Hepatocyte (in vitro differentiated cells): ENCODE results near the gene ALOXE3. TPM values are rescaled to one million over a fixed set of nuclear protein-coding genes. Genes with fewer than 3 reads are reported as not detected.

ENCODE experiments used
- DNase-seq: peaks from one replicate; pipeline ENCODE4 v3.0.0-alpha.2; 2016; ENCODE audit warnings: low spot score
- H2AFZ ChIP-seq: fragments of 200-600 bp; sonication (generic); 2 replicates; pipeline ENCODE4 v1.6.0; 2016; ENCODE audit warnings: antibody characterized with exemption, mild to moderate bottlenecking
- H3K27ac ChIP-seq: fragments of 200-600 bp; sonication (generic); 2 replicates; pipeline ENCODE4 v1.5.1; 2016; ENCODE audit warnings: mild to moderate bottlenecking
- H3K27me3 ChIP-seq: fragments of 200-600 bp; sonication (generic); 2 replicates; pipeline ENCODE4 v1.6.1; 2016
- H3K36me3 ChIP-seq: fragments of 200-600 bp; sonication (generic); replicated peaks from 2 replicates; pipeline ENCODE4 v1.5.1; 2016; ENCODE audit warnings: low read depth; ENCODE audit not compliant: insufficient read depth
- H3K4me1 ChIP-seq: fragments of 200-600 bp; sonication (generic); 2 replicates; pipeline ENCODE4 v1.5.1; 2016; ENCODE audit warnings: mild to moderate bottlenecking, moderate library complexity; ENCODE audit not compliant: insufficient read depth
- H3K4me2 ChIP-seq: fragments of 200-600 bp; sonication (generic); 2 replicates; pipeline ENCODE4 v1.6.0; 2016
- H3K4me3 ChIP-seq: fragments of 200-600 bp; sonication (generic); 2 replicates; pipeline ENCODE4 v1.5.1; 2016; ENCODE audit warnings: mild to moderate bottlenecking
- H3K79me2 ChIP-seq: fragments of 200-600 bp; sonication (generic); 2 replicates; pipeline ENCODE4 v1.6.0; 2017; ENCODE audit warnings: mild to moderate bottlenecking
- H3K9me2 ChIP-seq: fragments of 200-600 bp; sonication (generic); replicated peaks from 2 replicates; pipeline ENCODE4 v1.6.0; 2017; ENCODE audit warnings: mild to moderate bottlenecking; ENCODE audit not compliant: insufficient read depth
- H3K9me3 ChIP-seq: fragments of 200-600 bp; sonication (generic); 2 replicates; pipeline ENCODE4 v1.5.1; 2016; ENCODE audit warnings: low read depth, mild to moderate bottlenecking
- H4K20me1 ChIP-seq: fragments of 200-600 bp; sonication (generic); 2 replicates; pipeline ENCODE4 v1.6.0; 2016; ENCODE audit warnings: mild to moderate bottlenecking; ENCODE audit not compliant: insufficient read depth, poor library complexity, severe bottlenecking
- EZH2 ChIP-seq: fragments of 200-600 bp; sonication (generic); IDR thresholded peaks from 2 replicates; pipeline ENCODE4 v1.6.1; 2016; ENCODE audit warnings: antibody characterized with exemption, mild to moderate bottlenecking, borderline replicate concordance
- EZH2phosphoT487 ChIP-seq: fragments of 200-600 bp; sonication (generic); IDR thresholded peaks from one replicate; pipeline ENCODE4 v1.6.1; 2018; ENCODE audit warnings: antibody characterized with exemption, mild to moderate bottlenecking, low read depth, moderate library complexity; ENCODE audit not compliant: unreplicated experiment, severe bottlenecking
- WGBS: methylation state at CpG from one replicate; pipeline ENCODE4 v1.1.6; 2016; ENCODE audit warnings: low lambda C conversion rate; ENCODE audit errors: missing lambda C conversion rate; 5-methylcytosine and 5-hydroxymethylcytosine counted together
- polyA plus RNA-seq: library from polyadenylated mRNA; unstranded; fragments of >200 nt; fragmentation: Nextera tagmentation; extraction: Ambion mirVana; gene quantifications from 2 replicates; pipeline ENCODE4 v1.2.1, GENCODE V29; 2016
- total RNA-seq: library from RNA; depleted of rRNA; stranded (reverse); fragments of >200 nt; gene quantifications from 2 replicates; pipeline ENCODE4 v1.2.3, GENCODE V29; 2014
- TF ChIP-seq, protein P1 (sequence below): fragments of 200-600 bp; sonication (generic); IDR thresholded peaks from 2 replicates; pipeline ENCODE4 v1.5.1; 2016; ENCODE audit warnings: antibody characterized with exemption, mild to moderate bottlenecking; ENCODE audit not compliant: poor library complexity

The ALOXE3 gene
- total and polyA plus RNA-seq, 2 experiments from 2014 or later, result 0.77 to 1.5 TPM

DNA sequence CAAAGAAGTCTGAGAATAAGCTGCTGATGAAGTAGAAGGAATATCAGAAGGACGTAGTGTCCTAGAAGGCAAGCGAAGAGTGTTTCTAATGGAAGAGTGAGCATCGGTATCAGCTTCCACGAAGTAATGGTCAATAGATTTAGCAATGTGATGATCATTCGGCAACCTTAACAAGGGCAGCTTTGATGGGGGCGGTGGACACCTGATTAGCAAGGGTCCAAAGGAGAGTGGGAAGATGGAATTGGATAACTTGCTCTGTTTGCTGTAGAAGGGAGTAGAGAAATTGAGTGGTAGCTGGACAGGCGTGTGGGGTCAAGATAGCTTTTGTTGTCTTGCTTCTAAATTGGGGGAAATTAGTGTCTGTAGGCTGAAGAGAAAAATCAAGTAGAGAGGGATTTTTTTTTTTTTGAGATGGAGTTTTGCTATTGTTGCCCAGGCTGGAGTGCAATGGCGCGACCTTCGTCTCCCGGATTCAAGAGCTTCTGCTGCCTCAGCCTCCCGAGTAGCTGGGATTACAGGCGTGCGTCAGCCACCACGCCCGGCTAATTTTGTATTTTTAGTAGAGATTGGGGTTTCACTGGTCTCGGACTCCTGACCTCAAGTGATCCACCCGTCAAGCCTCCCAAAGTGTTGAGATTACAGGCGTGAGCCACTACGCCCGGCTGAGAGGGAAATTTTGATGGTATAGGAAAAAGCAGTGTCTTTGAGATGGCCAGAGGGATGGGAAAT, 19.5 kb upstream of the ALOXE3 start:
- Histone ChIP-seq H3K4me2 (peak overlapping the region; percentile 77), H4K20me1 (peaks cover 18% of the 10 kb centered on the region), H3K9me3 (no peaks in the 10 kb centered on the region), H3K9me2 (no peaks in the 10 kb centered on the region), H3K36me3 (no peaks in the 10 kb centered on the region), H3K27me3 (no peaks in the 10 kb centered on the region), H2AFZ (peak overlapping the region; percentile 28), H3K4me3 (peak overlapping the region; percentile 9), H3K27ac (peak overlapping the region; percentile 97), H3K79me2 (no peaks in the 10 kb centered on the region), H3K4me1 (peaks cover 8% of the 10 kb centered on the region)
- 24% methylated on average over 21 of the region's 21 CpGs for WGBS
- DNase-seq, result peak; percentile 16
- TF ChIP-seq, protein P1, sequence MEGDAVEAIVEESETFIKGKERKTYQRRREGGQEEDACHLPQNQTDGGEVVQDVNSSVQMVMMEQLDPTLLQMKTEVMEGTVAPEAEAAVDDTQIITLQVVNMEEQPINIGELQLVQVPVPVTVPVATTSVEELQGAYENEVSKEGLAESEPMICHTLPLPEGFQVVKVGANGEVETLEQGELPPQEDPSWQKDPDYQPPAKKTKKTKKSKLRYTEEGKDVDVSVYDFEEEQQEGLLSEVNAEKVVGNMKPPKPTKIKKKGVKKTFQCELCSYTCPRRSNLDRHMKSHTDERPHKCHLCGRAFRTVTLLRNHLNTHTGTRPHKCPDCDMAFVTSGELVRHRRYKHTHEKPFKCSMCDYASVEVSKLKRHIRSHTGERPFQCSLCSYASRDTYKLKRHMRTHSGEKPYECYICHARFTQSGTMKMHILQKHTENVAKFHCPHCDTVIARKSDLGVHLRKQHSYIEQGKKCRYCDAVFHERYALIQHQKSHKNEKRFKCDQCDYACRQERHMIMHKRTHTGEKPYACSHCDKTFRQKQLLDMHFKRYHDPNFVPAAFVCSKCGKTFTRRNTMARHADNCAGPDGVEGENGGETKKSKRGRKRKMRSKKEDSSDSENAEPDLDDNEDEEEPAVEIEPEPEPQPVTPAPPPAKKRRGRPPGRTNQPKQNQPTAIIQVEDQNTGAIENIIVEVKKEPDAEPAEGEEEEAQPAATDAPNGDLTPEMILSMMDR, result no peak
- no peak for TF ChIP-seq EZH2
- TF ChIP-seq EZH2phosphoT487, result no peak

DNA sequence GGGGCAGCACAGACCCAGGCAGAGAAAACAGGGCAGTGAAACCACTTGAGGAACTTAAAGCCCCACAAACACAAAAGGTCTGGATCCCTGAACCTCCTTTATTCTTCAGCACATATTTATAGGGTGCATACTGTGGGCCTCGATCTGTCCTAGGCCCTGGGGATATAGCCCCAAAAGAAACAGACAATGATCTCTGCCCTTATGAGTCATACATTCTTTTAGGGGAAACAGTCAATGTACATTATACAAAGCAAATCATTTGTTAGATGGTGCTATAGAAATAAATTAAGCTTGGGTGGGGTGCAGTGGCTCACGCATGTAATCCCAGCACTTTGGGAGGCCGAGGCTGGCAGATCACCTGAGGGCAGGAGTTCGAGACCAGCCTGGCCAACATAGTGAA, 15.6 kb upstream of the ALOXE3 start:
- no peaks in the 10 kb centered on the region for H3K9me2 ChIP-seq
- no peaks in the 10 kb centered on the region for H3K9me3 ChIP-seq
- no peaks in the 10 kb centered on the region for H3K79me2 ChIP-seq
- H4K20me1 ChIP-seq, result no peaks in the 10 kb centered on the region
- H3K4me2 ChIP-seq, result no peak overlapping the region
- H3K36me3 ChIP-seq, result no peaks in the 10 kb centered on the region
- WGBS, result 84% methylated on average over 4 of the region's 4 CpGs
- TF ChIP-seq EZH2phosphoT487 (no peak), EZH2 (no peak)
- TF ChIP-seq, protein P1, result no peak
- no peak overlapping the region for H3K4me3 ChIP-seq
- H3K27ac ChIP-seq, result no peak overlapping the region
- H2AFZ ChIP-seq, result no peak overlapping the region
- no peak for DNase-seq
- H3K4me1 ChIP-seq, result peaks cover 3% of the 10 kb centered on the region
- H3K27me3 ChIP-seq, result no peaks in the 10 kb centered on the region

DNA sequence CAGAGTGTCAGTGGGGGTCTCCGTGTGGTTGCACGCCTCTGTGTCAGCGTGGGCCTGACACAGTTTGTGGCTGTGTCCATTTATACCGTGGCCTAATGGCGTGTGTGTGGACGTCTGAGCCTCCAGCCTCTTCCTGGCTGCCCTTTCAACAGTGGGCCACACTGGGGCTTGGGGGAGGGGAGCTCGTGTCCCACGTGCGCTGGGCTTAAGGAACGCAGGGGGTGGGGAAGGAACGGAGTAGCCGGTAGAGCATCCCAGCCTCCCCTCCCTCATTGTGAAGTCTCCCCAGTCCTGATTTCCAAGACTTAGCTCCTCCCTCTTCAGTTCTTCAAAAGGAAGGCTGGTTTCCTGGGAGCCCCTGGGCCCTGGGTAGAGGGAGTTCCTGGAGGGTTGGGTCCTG, 15.1 kb upstream of the ALOXE3 start:
- H3K27ac ChIP-seq, result no peak overlapping the region
- no peak overlapping the region for H3K4me2 ChIP-seq
- peaks cover 3% of the 10 kb centered on the region for H3K4me1 ChIP-seq
- no peaks in the 10 kb centered on the region for H3K9me3 ChIP-seq
- no peak for DNase-seq
- no peak overlapping the region for H3K4me3 ChIP-seq
- no peaks in the 10 kb centered on the region for H3K79me2 ChIP-seq
- H3K9me2 ChIP-seq, result no peaks in the 10 kb centered on the region
- H3K27me3 ChIP-seq, result no peaks in the 10 kb centered on the region
- TF ChIP-seq EZH2, result no peak
- no peak for TF ChIP-seq EZH2phosphoT487
- TF ChIP-seq, protein P1, result no peak
- H2AFZ ChIP-seq, result no peak overlapping the region
- H3K36me3 ChIP-seq, result no peaks in the 10 kb centered on the region
- no peaks in the 10 kb centered on the region for H4K20me1 ChIP-seq
- 61% methylated on average over 12 of the region's 12 CpGs for WGBS
